Keratinocyte (primary cell): ENCODE data around the gene SOWAHC.

Experiments used
- EZH2 ChIP-seq: IDR thresholded peaks from one replicate; pipeline ENCODE4 v1.6.1; 2012; ENCODE audit warnings: inconsistent platforms, mild to moderate bottlenecking, low read length, moderate library complexity
- TF ChIP-seq, protein P1 (sequence below), 3 experiments: IDR thresholded peaks in 1 of 3; conservative IDR thresholded peaks in 1 of 3; optimal IDR thresholded peaks in 1 of 3; 2 replicates in 2 of 3; 3 replicates in 1 of 3; pipeline versions ENCODE3 to v1.5.1; 2011; ENCODE audit warnings: low read length in 3 of 3, mild to moderate bottlenecking in 3 of 3, moderate library complexity in 2 of 3, control low read depth in 1 of 3, inconsistent platforms in 1 of 3; ENCODE audit not compliant: insufficient read depth in 2 of 3; ENCODE audit errors: extremely low read depth in 1 of 3

DNA sequence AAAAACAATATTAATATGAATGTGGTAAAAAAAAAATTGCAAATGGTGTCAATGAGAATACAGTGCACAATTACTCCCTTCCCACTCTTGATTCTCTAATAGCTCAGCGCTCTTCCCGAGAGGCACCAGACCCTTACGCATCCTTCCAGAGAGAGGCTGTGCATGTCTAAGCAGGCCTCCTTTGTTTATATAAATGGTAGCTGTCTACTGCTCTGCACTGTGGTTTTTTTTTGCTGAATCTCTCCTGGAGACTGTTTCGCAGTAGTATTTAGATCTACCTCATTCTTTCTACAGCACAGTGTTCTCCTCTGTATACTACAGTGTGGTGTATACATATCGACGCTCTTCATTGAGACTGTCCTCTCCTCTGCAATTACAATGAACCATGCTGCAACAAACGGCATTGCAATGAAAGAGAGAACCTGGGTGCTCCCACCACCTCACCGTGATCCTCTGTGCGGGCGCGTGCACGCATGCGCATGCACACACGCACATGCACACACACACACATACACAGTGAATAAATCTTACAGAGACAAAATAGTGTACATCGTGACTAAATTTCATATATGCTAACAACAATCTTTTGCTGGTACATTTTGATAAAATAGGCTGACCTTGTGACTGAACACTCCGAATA, 19.8 kb upstream of the SOWAHC start:
- TF ChIP-seq, protein P1, sequence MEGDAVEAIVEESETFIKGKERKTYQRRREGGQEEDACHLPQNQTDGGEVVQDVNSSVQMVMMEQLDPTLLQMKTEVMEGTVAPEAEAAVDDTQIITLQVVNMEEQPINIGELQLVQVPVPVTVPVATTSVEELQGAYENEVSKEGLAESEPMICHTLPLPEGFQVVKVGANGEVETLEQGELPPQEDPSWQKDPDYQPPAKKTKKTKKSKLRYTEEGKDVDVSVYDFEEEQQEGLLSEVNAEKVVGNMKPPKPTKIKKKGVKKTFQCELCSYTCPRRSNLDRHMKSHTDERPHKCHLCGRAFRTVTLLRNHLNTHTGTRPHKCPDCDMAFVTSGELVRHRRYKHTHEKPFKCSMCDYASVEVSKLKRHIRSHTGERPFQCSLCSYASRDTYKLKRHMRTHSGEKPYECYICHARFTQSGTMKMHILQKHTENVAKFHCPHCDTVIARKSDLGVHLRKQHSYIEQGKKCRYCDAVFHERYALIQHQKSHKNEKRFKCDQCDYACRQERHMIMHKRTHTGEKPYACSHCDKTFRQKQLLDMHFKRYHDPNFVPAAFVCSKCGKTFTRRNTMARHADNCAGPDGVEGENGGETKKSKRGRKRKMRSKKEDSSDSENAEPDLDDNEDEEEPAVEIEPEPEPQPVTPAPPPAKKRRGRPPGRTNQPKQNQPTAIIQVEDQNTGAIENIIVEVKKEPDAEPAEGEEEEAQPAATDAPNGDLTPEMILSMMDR (optimal IDR thresholded peaks at IDR 0.05 in 1 of 3, IDR thresholded peaks at IDR 0.05 in 1 of 3, conservative IDR thresholded peaks at IDR 0.05 in 1 of 3; ENCODE audit: extremely low read depth in 1 of 3, insufficient read depth in 2 of 3, low read length in 3 of 3): no peak
- TF ChIP-seq EZH2: no peak
